ENCODE results near the gene POMGNT2. TPM values are rescaled to one million over a fixed set of nuclear protein-coding genes. Genes with fewer than 3 reads are reported as not detected.

The POMGNT2 gene
- total and polyA plus RNA-seq, 5 donors = 16.9 to 28.2 (median 24.6) TPM

GRCh38 chr3:43132870-43133636 is 27.2 kb upstream of the POMGNT2 start:
- no peaks in the 10 kb centered on the region for H3K9me3 ChIP-seq (ENCODE audit: control insufficient read depth, low read length)
- H3K4me3 ChIP-seq (ENCODE audit: low read length) = no peak overlapping the region
- no peaks in the 10 kb centered on the region for H3K4me1 ChIP-seq (ENCODE audit: control insufficient read depth, insufficient read depth, low read length)
- 71% methylated on average over 7 of the region's 7 CpGs for WGBS
- H3K27me3 ChIP-seq (ENCODE audit: control insufficient read depth, insufficient read depth) = no peaks in the 10 kb centered on the region
- intact Hi-C loops (cut with DNase I) = no loop called here
- DNase-seq (no peak), ATAC-seq (no peak)
- no peak overlapping the region for H3K27ac ChIP-seq (ENCODE audit: low read length)

- intact Hi-C loops (cut with DNase I) = no loop called here
- Histone ChIP-seq H3K4me3 (ENCODE audit: low read length) (no peak overlapping the region), H3K4me1 (ENCODE audit: control insufficient read depth, insufficient read depth, low read length) (no peaks in the 10 kb centered on the region), H3K27me3 (ENCODE audit: control insufficient read depth, insufficient read depth) (no peaks in the 10 kb centered on the region), H3K9me3 (ENCODE audit: control insufficient read depth, low read length) (no peaks in the 10 kb centered on the region), H3K27ac (ENCODE audit: low read length) (no peak overlapping the region)
- WGBS = 81% methylated on average over 3 of the region's 3 CpGs
- DNase-seq (no peak), ATAC-seq (no peak)
These were observed 26.3 kb upstream of the POMGNT2 start for GRCh38 chr3:43132193-43132592.

DNA sequence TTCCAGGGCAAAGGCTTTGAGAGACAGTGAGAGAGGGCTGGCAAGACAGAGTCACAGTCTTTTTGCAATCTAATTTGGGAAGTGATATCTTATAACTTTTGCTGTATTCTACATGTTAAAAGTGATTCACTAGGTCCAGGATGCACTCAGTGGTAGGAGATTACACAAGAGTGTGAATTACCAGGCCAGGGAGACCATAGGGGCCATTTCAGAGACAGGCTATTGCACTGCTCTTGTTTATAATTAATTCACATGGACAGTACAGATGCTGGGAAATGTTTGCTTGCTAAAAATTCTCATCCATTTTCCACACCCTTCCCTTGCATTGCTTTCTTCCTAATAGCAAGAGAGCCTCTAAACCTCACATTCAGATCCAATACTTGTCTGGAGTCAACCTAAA is 22.6 kb upstream of the POMGNT2 start:
- no peak overlapping the region for H3K4me3 ChIP-seq (ENCODE audit: low read length)
- intact Hi-C loops (cut with DNase I) = no loop called here
- H3K27me3 ChIP-seq (ENCODE audit: control insufficient read depth, insufficient read depth) = no peaks in the 10 kb centered on the region
- no peaks in the 10 kb centered on the region for H3K9me3 ChIP-seq (ENCODE audit: control insufficient read depth, low read length)
- ATAC-seq (no peak), DNase-seq (no peak)
- H3K4me1 ChIP-seq (ENCODE audit: control insufficient read depth, insufficient read depth, low read length) = no peaks in the 10 kb centered on the region
- no peak overlapping the region for H3K27ac ChIP-seq (ENCODE audit: low read length)

- H3K27me3 ChIP-seq (ENCODE audit: control insufficient read depth, insufficient read depth) = no peaks in the 10 kb centered on the region
- ATAC-seq (no peak), DNase-seq (no peak)
- H3K4me3 ChIP-seq (ENCODE audit: low read length) = no peak overlapping the region
- no peaks in the 10 kb centered on the region for H3K4me1 ChIP-seq (ENCODE audit: control insufficient read depth, insufficient read depth, low read length)
- intact Hi-C loops (cut with DNase I) = no loop called here
- H3K27ac ChIP-seq (ENCODE audit: low read length) = no peak overlapping the region
- WGBS = 66% methylated on average over 3 of the region's 3 CpGs
- H3K9me3 ChIP-seq (ENCODE audit: control insufficient read depth, low read length) = no peaks in the 10 kb centered on the region
These were observed 20.7 kb upstream of the POMGNT2 start for GRCh38 chr3:43126536-43126935.

- H3K4me3 ChIP-seq (ENCODE audit: low read length) = no peak overlapping the region
- intact Hi-C loops (cut with DNase I) = no loop called here
These were observed 18.0 kb upstream of the POMGNT2 start for GRCh38 chr3:43123895-43124294.

DNA sequence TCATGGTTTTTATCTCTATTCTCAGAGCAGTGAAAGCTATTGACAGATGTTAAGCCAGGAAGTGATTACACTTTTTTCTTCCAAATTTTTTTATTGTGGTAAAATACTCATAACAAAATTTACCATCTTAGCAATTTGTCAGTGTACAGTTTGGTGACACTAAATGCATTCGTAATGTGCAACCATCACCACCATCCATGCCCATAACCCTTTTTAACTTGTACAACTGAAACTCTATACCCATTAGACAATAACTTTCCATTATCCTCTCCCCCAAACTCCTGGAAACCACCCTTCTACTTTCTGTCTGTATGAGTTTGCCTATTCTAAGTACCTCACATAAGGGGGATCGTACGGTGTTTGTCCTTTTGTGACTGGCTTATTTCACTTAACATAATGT is 15.1 kb upstream of the POMGNT2 start:
- no peak for DNase-seq
- WGBS = 90% methylated on average over 3 of the region's 3 CpGs
- intact Hi-C loops (cut with DNase I) = no loop called here

More at GRCh38 chr3:43123895-43124294, 18.0 kb upstream of the POMGNT2 start:
- Histone ChIP-seq H3K27ac (ENCODE audit: low read length) (no peak overlapping the region), H3K9me3 (ENCODE audit: control insufficient read depth, low read length) (no peaks in the 10 kb centered on the region), H3K4me1 (ENCODE audit: control insufficient read depth, insufficient read depth, low read length) (no peaks in the 10 kb centered on the region), H3K27me3 (ENCODE audit: control insufficient read depth, insufficient read depth) (no peaks in the 10 kb centered on the region)
- ATAC-seq (no peak), DNase-seq (no peak)

GRCh38 chr3:43117257-43117656 is 11.4 kb upstream of the POMGNT2 start:
- 85% methylated on average over 4 of the region's 4 CpGs for whole genome bisulfite sequencing
- DNase-seq = no peak
- Histone ChIP-seq H3K9me3 (ENCODE audit: control insufficient read depth, low read length) (no peaks in the 10 kb centered on the region), H3K27me3 (ENCODE audit: control insufficient read depth, insufficient read depth) (no peaks in the 10 kb centered on the region), H3K27ac (ENCODE audit: low read length) (no peak overlapping the region), H3K4me3 (ENCODE audit: low read length) (no peak overlapping the region), H3K4me1 (ENCODE audit: control insufficient read depth, insufficient read depth, low read length) (no peaks in the 10 kb centered on the region)
- intact Hi-C loops (cut with DNase I) = no loop called here
- ATAC-seq = no peak

More for the DNA sequence above, 15.1 kb upstream of the POMGNT2 start:
- H3K9me3 ChIP-seq (ENCODE audit: control insufficient read depth, low read length) = no peaks in the 10 kb centered on the region
- ATAC-seq = no peak
- H3K27me3 ChIP-seq (ENCODE audit: control insufficient read depth, insufficient read depth) = no peaks in the 10 kb centered on the region
- no peak overlapping the region for H3K27ac ChIP-seq (ENCODE audit: low read length)
- H3K4me1 ChIP-seq (ENCODE audit: control insufficient read depth, insufficient read depth, low read length) = no peaks in the 10 kb centered on the region
- H3K4me3 ChIP-seq (ENCODE audit: low read length) = no peak overlapping the region

GRCh38 chr3:43113671-43114070 is 7.8 kb upstream of the POMGNT2 start:
- ATAC-seq (no peak), DNase-seq (no peak)
- H3K4me3 ChIP-seq (ENCODE audit: low read length) = no peak overlapping the region
- H3K27ac ChIP-seq (ENCODE audit: low read length) = no peak overlapping the region
- H3K9me3 ChIP-seq (ENCODE audit: control insufficient read depth, low read length) = no peaks in the 10 kb centered on the region
- no peaks in the 10 kb centered on the region for H3K4me1 ChIP-seq (ENCODE audit: control insufficient read depth, insufficient read depth, low read length)
- intact Hi-C loops (cut with DNase I) = no loop called here
- WGBS = 89% methylated on average over 3 of the region's 3 CpGs
- H3K27me3 ChIP-seq (ENCODE audit: control insufficient read depth, insufficient read depth) = no peaks in the 10 kb centered on the region

DNA sequence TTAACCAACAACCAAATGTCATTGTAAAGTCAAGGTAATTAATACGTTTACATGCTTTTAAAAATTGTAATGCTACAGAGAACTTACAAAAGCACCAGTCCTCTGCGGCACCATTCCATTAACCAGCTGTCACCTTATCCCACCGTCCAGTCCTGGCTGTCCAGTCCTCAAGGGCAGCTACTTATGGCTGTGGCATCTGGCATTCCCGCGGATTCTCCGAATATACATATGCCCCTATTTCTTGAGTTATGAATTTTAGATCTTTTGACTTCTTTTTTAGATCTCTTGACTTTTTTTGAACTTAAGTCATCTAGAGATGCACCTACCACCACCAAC is 382 bp upstream of the POMGNT2 start:
- peak in 1 of 2 donors; percentile 45 for ATAC-seq
- intact Hi-C loops (cut with DNase I) = no loop called here
- 6% methylated on average over 6 of the region's 6 CpGs for WGBS

DNA sequence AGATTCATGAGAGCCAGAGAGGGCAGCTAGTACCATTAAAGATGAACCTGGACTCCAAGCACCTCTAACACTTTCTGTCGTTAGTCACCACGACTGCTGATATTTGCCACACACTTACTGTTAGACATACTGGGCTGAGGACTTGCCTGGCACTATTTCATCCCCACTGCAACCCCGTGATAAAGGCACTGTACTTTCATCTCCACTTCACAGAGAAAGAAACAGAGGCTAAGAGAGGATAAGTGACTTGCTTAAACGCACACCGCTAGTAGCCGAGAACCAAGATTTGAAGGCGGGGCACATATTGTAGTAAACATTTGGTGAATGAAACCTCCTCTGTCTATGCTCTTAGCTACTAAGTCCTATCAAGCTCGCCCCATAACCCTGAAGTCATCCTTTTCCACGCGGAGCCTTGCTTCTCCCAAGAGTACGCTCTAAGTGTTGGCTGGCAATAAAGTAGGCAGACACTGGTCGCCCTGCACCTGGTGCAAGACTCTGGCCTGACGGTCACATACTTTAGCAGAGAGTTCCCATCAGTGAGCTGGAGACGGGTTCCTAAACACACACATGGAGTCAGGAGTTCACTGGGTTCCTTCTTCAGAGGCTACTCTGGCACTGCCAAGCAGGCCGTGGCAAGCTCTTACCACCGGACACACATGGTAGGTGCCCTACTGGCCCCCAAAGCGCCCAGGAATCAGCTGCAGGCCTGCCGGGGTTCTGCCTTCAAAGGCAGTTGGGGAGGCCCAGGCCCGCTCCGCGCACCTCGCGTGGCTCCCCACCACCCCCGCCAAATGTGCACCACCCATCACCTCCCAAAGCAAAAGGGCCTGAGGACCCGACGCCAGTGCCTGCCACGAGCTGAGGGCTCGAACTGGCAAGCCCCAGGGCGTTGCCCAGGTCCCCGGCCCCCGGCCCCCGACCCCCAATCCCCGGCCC is 951 bp downstream of the POMGNT2 start:
- H3K27ac ChIP-seq (ENCODE audit: low read length) = peak overlapping the region; percentile 11
- peak in 1 of 3 donors; percentile 66 for DNase-seq
- H3K4me1 ChIP-seq (ENCODE audit: control insufficient read depth, insufficient read depth, low read length) = peaks cover 9% of the 10 kb centered on the region
- H3K27me3 ChIP-seq (ENCODE audit: control insufficient read depth, insufficient read depth) = no peaks in the 10 kb centered on the region
- no peaks in the 10 kb centered on the region for H3K9me3 ChIP-seq (ENCODE audit: control insufficient read depth, low read length)
- peak; percentile 11 for ATAC-seq
- peak overlapping the region; percentile 67 for H3K4me3 ChIP-seq (ENCODE audit: low read length)
- 38% methylated on average over 33 of the region's 33 CpGs for whole genome bisulfite sequencing
- intact Hi-C loops (cut with DNase I) = no loop called here

More for the DNA sequence above, 382 bp upstream of the POMGNT2 start:
- Histone ChIP-seq H3K4me1 (ENCODE audit: control insufficient read depth, insufficient read depth, low read length) (peaks cover 9% of the 10 kb centered on the region), H3K9me3 (ENCODE audit: control insufficient read depth, low read length) (no peaks in the 10 kb centered on the region), H3K27me3 (ENCODE audit: control insufficient read depth, insufficient read depth) (no peaks in the 10 kb centered on the region), H3K4me3 (ENCODE audit: low read length) (peak overlapping the region; percentile 67), H3K27ac (ENCODE audit: low read length) (no peak overlapping the region)
- DNase-seq = no peak

GRCh38 chr3:43104039-43104438 is 1.8 kb downstream of the POMGNT2 start:
- no peak for ATAC-seq
- H3K27me3 ChIP-seq (ENCODE audit: control insufficient read depth, insufficient read depth) = no peaks in the 10 kb centered on the region
- intact Hi-C loops (cut with DNase I) = no loop called here
- DNase-seq = no peak
- no peak overlapping the region for H3K4me3 ChIP-seq (ENCODE audit: low read length)
- no peaks in the 10 kb centered on the region for H3K9me3 ChIP-seq (ENCODE audit: control insufficient read depth, low read length)
- peaks cover 9% of the 10 kb centered on the region for H3K4me1 ChIP-seq (ENCODE audit: control insufficient read depth, insufficient read depth, low read length)
- H3K27ac ChIP-seq (ENCODE audit: low read length) = no peak overlapping the region
- 65% methylated on average over 3 of the region's 3 CpGs for WGBS

Data from right cardiac atrium (tissue), 5 donors.